Progenitor cell of endocrine pancreas (in vitro differentiated cells): ENCODE results near the gene F2RL1. TPM values are rescaled to one million over a fixed set of nuclear protein-coding genes. Genes with fewer than 3 reads are reported as not detected.
A peak's percentile ranks its signal among the peaks of the same experiment; 100 is the strongest.
"Not testable (repeated sequence)": the region's sequence is repeated elsewhere in the genome, so short reads cannot be mapped to it uniquely, and the experiment has no call there.

Experiments
- DNase-seq: peaks from one replicate; pipeline ENCODE4 v3.0.0; 2021; ENCODE audit warnings: low spot score; ENCODE audit not compliant: unreplicated experiment
- H3K27ac Mint-ChIP-seq: 2 replicates; pipeline ENCODE4 v1.8.0; 2021; ENCODE audit warnings: mild to moderate bottlenecking, moderate library complexity, mixed read lengths
- H3K27me3 Mint-ChIP-seq: 2 replicates; pipeline ENCODE4 v1.8.0; 2021; ENCODE audit warnings: mixed read lengths
- H3K36me3 Mint-ChIP-seq: 2 replicates; pipeline ENCODE4 v1.8.0; 2022; ENCODE audit warnings: mixed read lengths; ENCODE audit not compliant: insufficient read depth
- H3K4me1 Mint-ChIP-seq: 2 replicates; pipeline ENCODE4 v1.8.0; 2021; ENCODE audit warnings: low read depth, mixed read lengths
- H3K4me3 Mint-ChIP-seq: 2 replicates; pipeline ENCODE4 v1.8.0; 2021; ENCODE audit warnings: low read depth, mild to moderate bottlenecking, moderate library complexity, mixed read lengths
- H3K9me3 Mint-ChIP-seq: 2 replicates; pipeline ENCODE4 v1.8.0; 2021; ENCODE audit warnings: low read depth, mixed read lengths
- CTCF ChIP-seq: fragments of 200-600 bp; sonication (generic); IDR thresholded peaks from one replicate; pipeline ENCODE4 v1.5.0; 2021; ENCODE audit warnings: antibody characterized with exemption, mild to moderate bottlenecking; ENCODE audit not compliant: unreplicated experiment
- long read RNA-seq: library from polyadenylated mRNA; unstranded; transcript quantifications from one replicate; pipeline ENCODE4 v2.0.0, GENCODE V29; 2020
- total RNA-seq: library from RNA; stranded (reverse); gene quantifications from 2 replicates; pipeline ENCODE4 v1.2.1, GENCODE V29; 2021

F2RL1 gene
- total RNA-seq, result 6.5 and 10.0 TPM in 2 replicates
- long read RNA-seq, transcript F2RL1-201 (2 exons, 2,914 nt), result major isoform, 67 of 72 reads
- long read RNA-seq, partial matches to known transcripts, result 0 of 72 reads
- long read RNA-seq, other reads (novel, unspliced or antisense), result 5 of 72 reads

- no peak for TF ChIP-seq CTCF
- Mint-ChIP-seq H3K4me3 (peak within 1 kb of the TSS; percentile 87), H3K9me3 (no peaks in the 10 kb centered on the region), H3K27me3 (peaks cover 46% of the 10 kb centered on the region), H3K4me1 (peaks cover 17% of the 10 kb centered on the region), H3K36me3 (peaks cover 2% of the 10 kb centered on the region), H3K27ac (peak within 1 kb of the TSS; percentile 96)
- peak; percentile 86 for DNase-seq
These were observed at the start of gene F2RL1 for GRCh38 chr5:76818844-76819831. TSS of gene F2RL1 (plus strand) at chr5:76819030. CDS start at chr5:76819183, 153 bp downstream.

- DNase-seq, H3K27ac Mint-ChIP-seq, H3K27me3 Mint-ChIP-seq, H3K4me3 Mint-ChIP-seq, H3K36me3 Mint-ChIP-seq, H3K4me1 Mint-ChIP-seq, H3K9me3 Mint-ChIP-seq: not testable (repeated sequence)
These were observed 47.8 kb upstream of the F2RL1 start for GRCh38 chr5:76771041-76771440.

- Mint-ChIP-seq H3K9me3 (no peaks in the 10 kb centered on the region), H3K27me3 (no peaks in the 10 kb centered on the region), H3K36me3 (no peaks in the 10 kb centered on the region), H3K4me1 (no peaks in the 10 kb centered on the region), H3K27ac (no peak overlapping the region), H3K4me3 (no peak overlapping the region)
- TF ChIP-seq CTCF, result no peak
- DNase-seq, result no peak
These were observed 47.0 kb upstream of the F2RL1 start for GRCh38 chr5:76771705-76772405.

GRCh38 chr5:76775921-76776320, 42.9 kb upstream of the F2RL1 start:
- Mint-ChIP-seq H3K27ac (no peak overlapping the region), H3K4me3 (no peak overlapping the region), H3K36me3 (no peaks in the 10 kb centered on the region), H3K4me1 (no peaks in the 10 kb centered on the region), H3K9me3 (no peaks in the 10 kb centered on the region), H3K27me3 (no peaks in the 10 kb centered on the region)
- no peak for DNase-seq
- TF ChIP-seq CTCF, result no peak

- DNase-seq, result no peak
- Mint-ChIP-seq H3K4me3 (no peak overlapping the region), H3K4me1 (no peaks in the 10 kb centered on the region), H3K9me3 (no peaks in the 10 kb centered on the region), H3K27me3 (no peaks in the 10 kb centered on the region), H3K36me3 (no peaks in the 10 kb centered on the region), H3K27ac (no peak overlapping the region)
- no peak for TF ChIP-seq CTCF
These were observed 42.4 kb upstream of the F2RL1 start for GRCh38 chr5:76776391-76776790.

GRCh38 chr5:76780616-76781015, 38.2 kb upstream of the F2RL1 start:
- not testable (repeated sequence) for H3K9me3 Mint-ChIP-seq, H3K27me3 Mint-ChIP-seq, DNase-seq, H3K36me3 Mint-ChIP-seq, H3K4me3 Mint-ChIP-seq, H3K4me1 Mint-ChIP-seq, H3K27ac Mint-ChIP-seq
